ENCODE data around the gene ADH4.
"Not testable (repeated sequence)": the region's sequence is repeated elsewhere in the genome, so short reads cannot be mapped to it uniquely, and the experiment has no call there.

ADH4 gene

GRCh38 chr4:99104153-99104552 is 39.9 kb downstream of the ADH4 start:
- no peaks in the 10 kb centered on the region for H3K9me3 Mint-ChIP-seq
- H3K4me1 Mint-ChIP-seq (ENCODE audit: low read depth) = no peaks in the 10 kb centered on the region
- peaks cover 2% of the 10 kb centered on the region for H3K27me3 Mint-ChIP-seq
- no peak overlapping the region for H3K4me3 Mint-ChIP-seq
- DNase-seq = no peak
- no peaks in the 10 kb centered on the region for H3K36me3 Mint-ChIP-seq (ENCODE audit: low read depth)
- H3K27ac Mint-ChIP-seq = no peak overlapping the region

GRCh38 chr4:99103166-99103565 is 40.9 kb downstream of the ADH4 start:
- Mint-ChIP-seq H3K4me1 (ENCODE audit: low read depth) (no peaks in the 10 kb centered on the region), H3K27ac (no peak overlapping the region), H3K4me3 (no peak overlapping the region), H3K9me3 (no peaks in the 10 kb centered on the region), H3K27me3 (peaks cover 2% of the 10 kb centered on the region), H3K36me3 (ENCODE audit: low read depth) (no peaks in the 10 kb centered on the region)
- DNase-seq = no peak

- Mint-ChIP-seq H3K4me3 (no peak overlapping the region), H3K9me3 (no peaks in the 10 kb centered on the region), H3K27me3 (peaks cover 2% of the 10 kb centered on the region), H3K27ac (no peak overlapping the region), H3K4me1 (ENCODE audit: low read depth) (no peaks in the 10 kb centered on the region), H3K36me3 (ENCODE audit: low read depth) (no peaks in the 10 kb centered on the region)
- no peak for DNase-seq
Observed at GRCh38 chr4:99102634-99103033, 41.5 kb downstream of the ADH4 start.

- peaks cover 2% of the 10 kb centered on the region for H3K27me3 Mint-ChIP-seq
- no peaks in the 10 kb centered on the region for H3K4me1 Mint-ChIP-seq (ENCODE audit: low read depth)
Observed at GRCh38 chr4:99100876-99101275, 43.2 kb downstream of the ADH4 start.

GRCh38 chr4:99099814-99100213 is 44.3 kb downstream of the ADH4 start:
- not testable (repeated sequence) for H3K27ac Mint-ChIP-seq; H3K4me1 Mint-ChIP-seq (ENCODE audit: low read depth); H3K9me3 Mint-ChIP-seq; H3K4me3 Mint-ChIP-seq; H3K36me3 Mint-ChIP-seq (ENCODE audit: low read depth); H3K27me3 Mint-ChIP-seq; DNase-seq

More at GRCh38 chr4:99100876-99101275, 43.2 kb downstream of the ADH4 start:
- H3K36me3 Mint-ChIP-seq (ENCODE audit: low read depth) = no peaks in the 10 kb centered on the region
- no peak overlapping the region for H3K4me3 Mint-ChIP-seq
- no peaks in the 10 kb centered on the region for H3K9me3 Mint-ChIP-seq
- DNase-seq = no peak
- no peak overlapping the region for H3K27ac Mint-ChIP-seq

GRCh38 chr4:99099311-99099710 is 44.8 kb downstream of the ADH4 start:
- H3K4me3 Mint-ChIP-seq = no peak overlapping the region
- H3K9me3 Mint-ChIP-seq = no peaks in the 10 kb centered on the region
- H3K27ac Mint-ChIP-seq = no peak overlapping the region
- no peaks in the 10 kb centered on the region for H3K4me1 Mint-ChIP-seq (ENCODE audit: low read depth)
- H3K27me3 Mint-ChIP-seq = peaks cover 2% of the 10 kb centered on the region
- no peak for DNase-seq
- H3K36me3 Mint-ChIP-seq (ENCODE audit: low read depth) = no peaks in the 10 kb centered on the region

GRCh38 chr4:99091841-99092240 is 52.3 kb downstream of the ADH4 start:
- not testable (repeated sequence) for H3K9me3 Mint-ChIP-seq, H3K27ac Mint-ChIP-seq, H3K4me3 Mint-ChIP-seq

GRCh38 chr4:99091216-99091575 is 52.9 kb downstream of the ADH4 start:
- peaks cover 34% of the 10 kb centered on the region for H3K4me1 Mint-ChIP-seq (ENCODE audit: low read depth)
- H3K4me3 Mint-ChIP-seq = no peak overlapping the region

More at GRCh38 chr4:99091841-99092240, 52.3 kb downstream of the ADH4 start:
- H3K36me3 Mint-ChIP-seq (ENCODE audit: low read depth) = peaks cover 14% of the 10 kb centered on the region
- not testable (repeated sequence) for DNase-seq, H3K27me3 Mint-ChIP-seq
- H3K4me1 Mint-ChIP-seq (ENCODE audit: low read depth) = peaks cover 29% of the 10 kb centered on the region

GRCh38 chr4:99090481-99091215 is 53.4 kb downstream of the ADH4 start:
- no peaks in the 10 kb centered on the region for H3K9me3 Mint-ChIP-seq
- no peak for DNase-seq
- H3K36me3 Mint-ChIP-seq (ENCODE audit: low read depth) = peaks cover 18% of the 10 kb centered on the region
- H3K4me1 Mint-ChIP-seq (ENCODE audit: low read depth) = peaks cover 35% of the 10 kb centered on the region
- H3K27ac Mint-ChIP-seq = no peak overlapping the region
- no peak overlapping the region for H3K4me3 Mint-ChIP-seq
- H3K27me3 Mint-ChIP-seq = no peaks in the 10 kb centered on the region

More at GRCh38 chr4:99091216-99091575, 52.9 kb downstream of the ADH4 start:
- H3K9me3 Mint-ChIP-seq = no peaks in the 10 kb centered on the region
- DNase-seq = no peak
- H3K27ac Mint-ChIP-seq = no peak overlapping the region
- H3K36me3 Mint-ChIP-seq (ENCODE audit: low read depth) = peaks cover 16% of the 10 kb centered on the region
- H3K27me3 Mint-ChIP-seq = no peaks in the 10 kb centered on the region

GRCh38 chr4:99088481-99089365 is 55.4 kb downstream of the ADH4 start, which contains the start of gene ADH5:
Gene ADH5, minus strand, starts transcription at chr4:99088788. Its CDS starts 88 bp downstream, at chr4:99088700.
- H3K27ac Mint-ChIP-seq = peak within 1 kb of the TSS; percentile 97
- H3K9me3 Mint-ChIP-seq = no peaks in the 10 kb centered on the region
- peaks cover 46% of the 10 kb centered on the region for H3K4me1 Mint-ChIP-seq (ENCODE audit: low read depth)
- H3K27me3 Mint-ChIP-seq = no peaks in the 10 kb centered on the region
- peak within 1 kb of the TSS; percentile 97 for H3K4me3 Mint-ChIP-seq
- H3K36me3 Mint-ChIP-seq (ENCODE audit: low read depth) = peaks cover 36% of the 10 kb centered on the region
- peak; percentile 91 for DNase-seq

GRCh38 chr4:99088023-99088449 is 56.1 kb downstream of the ADH4 start:
- peak overlapping the region; percentile 97 for H3K27ac Mint-ChIP-seq
- no peaks in the 10 kb centered on the region for H3K27me3 Mint-ChIP-seq
- H3K36me3 Mint-ChIP-seq (ENCODE audit: low read depth) = peaks cover 43% of the 10 kb centered on the region
- H3K4me3 Mint-ChIP-seq = peak overlapping the region; percentile 97
- H3K4me1 Mint-ChIP-seq (ENCODE audit: low read depth) = peaks cover 46% of the 10 kb centered on the region
- H3K9me3 Mint-ChIP-seq = no peaks in the 10 kb centered on the region
- DNase-seq = no peak

- Mint-ChIP-seq H3K27ac (no peak overlapping the region), H3K4me1 (ENCODE audit: low read depth) (peaks cover 32% of the 10 kb centered on the region), H3K4me3 (no peak overlapping the region), H3K36me3 (ENCODE audit: low read depth) (peaks cover 76% of the 10 kb centered on the region), H3K9me3 (no peaks in the 10 kb centered on the region), H3K27me3 (no peaks in the 10 kb centered on the region)
- DNase-seq = no peak
Observed at GRCh38 chr4:99084595-99084994, 59.5 kb downstream of the ADH4 start.

- Mint-ChIP-seq H3K9me3 (no peaks in the 10 kb centered on the region), H3K4me3 (no peak overlapping the region), H3K27ac (no peak overlapping the region), H3K36me3 (ENCODE audit: low read depth) (peaks cover 85% of the 10 kb centered on the region), H3K4me1 (ENCODE audit: low read depth) (peaks cover 20% of the 10 kb centered on the region), H3K27me3 (no peaks in the 10 kb centered on the region)
- DNase-seq = no peak
Observed at GRCh38 chr4:99082192-99082591, 61.9 kb downstream of the ADH4 start.

GRCh38 chr4:99080869-99081268 is 63.2 kb downstream of the ADH4 start:
- H3K4me1 Mint-ChIP-seq (ENCODE audit: low read depth) = peaks cover 13% of the 10 kb centered on the region
- H3K27me3 Mint-ChIP-seq, H3K9me3 Mint-ChIP-seq, DNase-seq, H3K4me3 Mint-ChIP-seq, H3K27ac Mint-ChIP-seq: not testable (repeated sequence)
- H3K36me3 Mint-ChIP-seq (ENCODE audit: low read depth) = peaks cover 94% of the 10 kb centered on the region
